Neural progenitor cell (in vitro differentiated cells): Measurements from ENCODE around the gene NUP133. TPM values are rescaled to one million over a fixed set of nuclear protein-coding genes. Genes with fewer than 3 reads are reported as not detected.
"Not testable (repeated sequence)": the region's sequence is repeated elsewhere in the genome, so short reads cannot be mapped to it uniquely, and the experiment has no call there.

ENCODE experiments used
- DNase-seq: peaks from one replicate; pipeline ENCODE4 v3.0.0-alpha.2; 2016; ENCODE audit warnings: low spot score
- H2AFZ ChIP-seq: fragments of 200-600 bp; sonication (generic); replicated peaks from 2 replicates; pipeline ENCODE4 v1.6.1; 2016; ENCODE audit warnings: antibody characterized with exemption
- H3F3A ChIP-seq: fragments of 200-600 bp; sonication (generic); 2 replicates; pipeline ENCODE4 v1.6.1; 2016; ENCODE audit warnings: antibody characterized with exemption, low read depth
- H3K27ac ChIP-seq: fragments of 200-600 bp; sonication (generic); 2 replicates; pipeline ENCODE4 v1.5.1; 2016; ENCODE audit warnings: mild to moderate bottlenecking
- H3K27me3 ChIP-seq: fragments of 200-600 bp; sonication (generic); 2 replicates; pipeline ENCODE4 v1.6.1; 2016; ENCODE audit warnings: mild to moderate bottlenecking, moderate library complexity
- H3K36me3 ChIP-seq: fragments of 200-600 bp; sonication (generic); 2 replicates; pipeline ENCODE4 v1.5.1; 2016
- H3K4me1 ChIP-seq: fragments of 200-600 bp; sonication (generic); 2 replicates; pipeline ENCODE4 v1.6.1; 2016; ENCODE audit warnings: mixed run types
- H3K4me2 ChIP-seq: fragments of 200-600 bp; sonication (generic); 2 replicates; pipeline ENCODE4 v1.6.1; 2016
- H3K4me3 ChIP-seq: fragments of 200-600 bp; sonication (generic); 2 replicates; pipeline ENCODE4 v1.5.1; 2016
- H3K79me2 ChIP-seq: fragments of 200-600 bp; sonication (generic); 2 replicates; pipeline ENCODE4 v1.6.1; 2016; ENCODE audit warnings: low read depth
- H3K9ac ChIP-seq: fragments of 200-600 bp; sonication (generic); 2 replicates; pipeline ENCODE4 v1.6.1; 2016
- H3K9me3 ChIP-seq: fragments of 200-600 bp; sonication (generic); 2 replicates; pipeline ENCODE4 v1.5.1; 2016; ENCODE audit warnings: low read depth
- H4K20me1 ChIP-seq: fragments of 200-600 bp; sonication (generic); 2 replicates; pipeline ENCODE4 v1.6.1; 2016; ENCODE audit warnings: low read depth
- H3K27ac Mint-ChIP-seq: 3 replicates; pipeline ENCODE4 v1.8.0; 2021; ENCODE audit warnings: mixed read lengths
- H3K27me3 Mint-ChIP-seq: 2 replicates; pipeline ENCODE4 v1.8.0; 2022; ENCODE audit warnings: low read depth, mild to moderate bottlenecking, inconsistent platforms, moderate library complexity, mixed read lengths; ENCODE audit not compliant: insufficient read depth
- H3K36me3 Mint-ChIP-seq: 3 replicates; pipeline ENCODE4 v1.8.0; 2021; ENCODE audit warnings: mixed read lengths
- H3K4me1 Mint-ChIP-seq: 3 replicates; pipeline ENCODE4 v1.8.0; 2021; ENCODE audit warnings: mixed read lengths
- H3K4me3 Mint-ChIP-seq: 3 replicates; pipeline ENCODE4 v1.8.0; 2021; ENCODE audit warnings: mild to moderate bottlenecking, moderate library complexity, mixed read lengths
- H3K9me3 Mint-ChIP-seq: 3 replicates; pipeline ENCODE4 v1.8.0; 2020; ENCODE audit warnings: mixed read lengths
- CTCF ChIP-seq: fragments of 200-600 bp; sonication (generic); IDR thresholded peaks from 2 replicates; pipeline ENCODE4 v1.5.1; 2017; ENCODE audit warnings: antibody characterized with exemption, mild to moderate bottlenecking
- EZH2 ChIP-seq: fragments of 200-600 bp; sonication (generic); IDR thresholded peaks from 2 replicates; pipeline ENCODE4 v1.6.1; 2017; ENCODE audit warnings: antibody characterized with exemption, mild to moderate bottlenecking, moderate library complexity
- EZH2phosphoT487 ChIP-seq: fragments of 200-600 bp; sonication (generic); IDR thresholded peaks from 2 replicates; pipeline ENCODE4 v1.6.1; 2017; ENCODE audit warnings: antibody characterized with exemption
- total RNA-seq: library from RNA; depleted of rRNA; stranded (reverse); fragments of >200 nt; gene quantifications from 2 replicates; pipeline ENCODE4 v1.2.3, GENCODE V29; 2015; ENCODE audit warnings: low replicate concordance

Gene NUP133
- total RNA-seq, 1 donor from 2014 or later = 89.3 TPM

GRCh38 chr1:229478852-229479251 lies 29.3 kb downstream of the NUP133 start:
- H3K27me3 ChIP-seq = no peaks in the 10 kb centered on the region
- peaks cover 4% of the 10 kb centered on the region for H3K79me2 ChIP-seq
- no peak overlapping the region for H3K4me3 Mint-ChIP-seq
- no peak overlapping the region for H3K9ac ChIP-seq
- H3F3A ChIP-seq = no peaks in the 10 kb centered on the region
- H3K27ac ChIP-seq = no peak overlapping the region
- H3K4me2 ChIP-seq = no peak overlapping the region
- H4K20me1 ChIP-seq = peaks cover 2% of the 10 kb centered on the region
- peaks cover 27% of the 10 kb centered on the region for H3K36me3 Mint-ChIP-seq
- H3K4me3 ChIP-seq = no peak overlapping the region
- TF ChIP-seq EZH2 (no peak), CTCF (no peak), EZH2phosphoT487 (no peak)
- no peaks in the 10 kb centered on the region for H3K9me3 Mint-ChIP-seq
- H3K36me3 ChIP-seq = peaks cover 3% of the 10 kb centered on the region
- no peak for DNase-seq
- no peak overlapping the region for H3K27ac Mint-ChIP-seq
- no peaks in the 10 kb centered on the region for H3K4me1 Mint-ChIP-seq
- H3K4me1 ChIP-seq = no peaks in the 10 kb centered on the region
- no peaks in the 10 kb centered on the region for H3K27me3 Mint-ChIP-seq
- no peak overlapping the region for H2AFZ ChIP-seq
- H3K9me3 ChIP-seq = no peaks in the 10 kb centered on the region

- peaks cover 23% of the 10 kb centered on the region for H3K36me3 Mint-ChIP-seq
- H4K20me1 ChIP-seq, H3K4me3 ChIP-seq, H3K27ac Mint-ChIP-seq, H3K27ac ChIP-seq, H3K4me2 ChIP-seq, H3K36me3 ChIP-seq, H3K27me3 ChIP-seq, H3K9me3 ChIP-seq, H3K9me3 Mint-ChIP-seq, H3K4me1 Mint-ChIP-seq, H3F3A ChIP-seq, H2AFZ ChIP-seq, H3K27me3 Mint-ChIP-seq, DNase-seq, H3K79me2 ChIP-seq, H3K4me1 ChIP-seq, H3K4me3 Mint-ChIP-seq, H3K9ac ChIP-seq: not testable (repeated sequence)
Measured at GRCh38 chr1:229475859-229476258, 32.3 kb downstream of the NUP133 start.

- H3F3A ChIP-seq = no peaks in the 10 kb centered on the region
- H3K27me3 ChIP-seq = no peaks in the 10 kb centered on the region
- H3K27me3 Mint-ChIP-seq = no peaks in the 10 kb centered on the region
- no peak overlapping the region for H2AFZ ChIP-seq
- DNase-seq = no peak
- no peak overlapping the region for H3K9ac ChIP-seq
- no peaks in the 10 kb centered on the region for H3K9me3 ChIP-seq
- H3K36me3 ChIP-seq = peaks cover 3% of the 10 kb centered on the region
- no peaks in the 10 kb centered on the region for H3K4me1 Mint-ChIP-seq
- no peaks in the 10 kb centered on the region for H3K9me3 Mint-ChIP-seq
- no peak overlapping the region for H3K4me3 Mint-ChIP-seq
- no peak overlapping the region for H3K27ac Mint-ChIP-seq
- TF ChIP-seq EZH2 (no peak), EZH2phosphoT487 (no peak), CTCF (no peak)
- H3K36me3 Mint-ChIP-seq = peaks cover 20% of the 10 kb centered on the region
- H3K4me1 ChIP-seq = no peaks in the 10 kb centered on the region
- H3K4me2 ChIP-seq = no peak overlapping the region
- no peak overlapping the region for H3K27ac ChIP-seq
- H3K4me3 ChIP-seq = no peak overlapping the region
- peaks cover 2% of the 10 kb centered on the region for H4K20me1 ChIP-seq
- H3K79me2 ChIP-seq = no peaks in the 10 kb centered on the region
Measured at GRCh38 chr1:229474509-229474908, 33.6 kb downstream of the NUP133 start.

- Mint-ChIP-seq H3K4me3 (no peak overlapping the region), H3K9me3 (no peaks in the 10 kb centered on the region), H3K4me1 (no peaks in the 10 kb centered on the region), H3K27me3 (no peaks in the 10 kb centered on the region), H3K36me3 (peaks cover 21% of the 10 kb centered on the region), H3K27ac (no peak overlapping the region)
- Histone ChIP-seq H3K4me1 (no peaks in the 10 kb centered on the region), H3K79me2 (peaks cover 4% of the 10 kb centered on the region), H3K4me2 (no peak overlapping the region), H3K27me3 (no peaks in the 10 kb centered on the region), H3K9me3 (no peaks in the 10 kb centered on the region), H3K9ac (no peak overlapping the region), H2AFZ (no peak overlapping the region), H3K27ac (no peak overlapping the region), H3K4me3 (no peak overlapping the region), H3F3A (no peaks in the 10 kb centered on the region), H3K36me3 (no peaks in the 10 kb centered on the region), H4K20me1 (no peaks in the 10 kb centered on the region)
- no peak for DNase-seq
- TF ChIP-seq EZH2phosphoT487 (no peak), EZH2 (no peak), CTCF (no peak)
Measured at GRCh38 chr1:229471175-229471574, 37.0 kb downstream of the NUP133 start.
